T1000 (cell line): ENCODE results near the gene SLC9C1.

Experiments
- DNase-seq: peaks from one replicate; lab custom pipeline; 2025; ENCODE audit warnings: mixed read lengths; lab: John Stamatoyannopoulos, UW

SLC9C1 gene

GRCh38 chr3:112293368-112294321 lies at the start of gene SLC9C1:
SLC9C1 (minus strand) TSS chr3:112294216; CDS start chr3:112286791, 7,425 bp downstream.
- DNase-seq = no peak

GRCh38 chr3:112341386-112341785 lies 47.4 kb upstream of the SLC9C1 start:
- DNase-seq = no peak

GRCh38 chr3:112339609-112340008 lies 45.6 kb upstream of the SLC9C1 start:
- no peak for DNase-seq

GRCh38 chr3:112339134-112339533 lies 45.1 kb upstream of the SLC9C1 start:
- no peak for DNase-seq

GRCh38 chr3:112338727-112339056 lies 44.7 kb upstream of the SLC9C1 start:
- DNase-seq = no peak

GRCh38 chr3:112338021-112338726 lies 44.2 kb upstream of the SLC9C1 start:
- DNase-seq = no peak

- no peak for DNase-seq
These were observed 41.4 kb upstream of the SLC9C1 start for GRCh38 chr3:112335434-112335781.

GRCh38 chr3:112334691-112335433 lies 40.8 kb upstream of the SLC9C1 start:
- no peak for DNase-seq

- no peak for DNase-seq
These were observed 39.6 kb upstream of the SLC9C1 start for GRCh38 chr3:112333381-112334317.

GRCh38 chr3:112333002-112333380 lies 39.0 kb upstream of the SLC9C1 start, which contains the start of gene CD200:
CD200 (plus strand) TSS chr3:112333156; CDS start chr3:112333213, 57 bp downstream.
- DNase-seq = no peak

- no peak for DNase-seq
These were observed 37.8 kb upstream of the SLC9C1 start for GRCh38 chr3:112331851-112332250.

- DNase-seq = peak; percentile 3
These were observed 33.4 kb upstream of the SLC9C1 start for GRCh38 chr3:112327371-112327951.

GRCh38 chr3:112321867-112322652 lies 28.0 kb upstream of the SLC9C1 start:
- no peak for DNase-seq

- DNase-seq = no peak
These were observed 26.7 kb upstream of the SLC9C1 start for GRCh38 chr3:112320691-112321090.

- DNase-seq = no peak
These were observed 25.7 kb upstream of the SLC9C1 start for GRCh38 chr3:112319516-112320276.

- DNase-seq = no peak
These were observed 21.8 kb upstream of the SLC9C1 start for GRCh38 chr3:112315791-112316190.

- no peak for DNase-seq
These were observed 20.6 kb upstream of the SLC9C1 start for GRCh38 chr3:112314649-112315048.

- DNase-seq = no peak
These were observed 14.3 kb upstream of the SLC9C1 start for GRCh38 chr3:112308151-112308911.

GRCh38 chr3:112307557-112307956 lies 13.5 kb upstream of the SLC9C1 start:
- DNase-seq = no peak
